GM19452 (cell line): Measurements from ENCODE around the gene ABCB10.
"Not testable (repeated sequence)": the region's sequence is repeated elsewhere in the genome, so short reads cannot be mapped to it uniquely, and the experiment has no call there.

ENCODE experiments used
- ATAC-seq: cut with Tn5 transposase; IDR thresholded peaks from one replicate; pipeline ENCODE4 v1.9.1; 2021; ENCODE audit not compliant: unreplicated experiment

The ABCB10 gene

DNA sequence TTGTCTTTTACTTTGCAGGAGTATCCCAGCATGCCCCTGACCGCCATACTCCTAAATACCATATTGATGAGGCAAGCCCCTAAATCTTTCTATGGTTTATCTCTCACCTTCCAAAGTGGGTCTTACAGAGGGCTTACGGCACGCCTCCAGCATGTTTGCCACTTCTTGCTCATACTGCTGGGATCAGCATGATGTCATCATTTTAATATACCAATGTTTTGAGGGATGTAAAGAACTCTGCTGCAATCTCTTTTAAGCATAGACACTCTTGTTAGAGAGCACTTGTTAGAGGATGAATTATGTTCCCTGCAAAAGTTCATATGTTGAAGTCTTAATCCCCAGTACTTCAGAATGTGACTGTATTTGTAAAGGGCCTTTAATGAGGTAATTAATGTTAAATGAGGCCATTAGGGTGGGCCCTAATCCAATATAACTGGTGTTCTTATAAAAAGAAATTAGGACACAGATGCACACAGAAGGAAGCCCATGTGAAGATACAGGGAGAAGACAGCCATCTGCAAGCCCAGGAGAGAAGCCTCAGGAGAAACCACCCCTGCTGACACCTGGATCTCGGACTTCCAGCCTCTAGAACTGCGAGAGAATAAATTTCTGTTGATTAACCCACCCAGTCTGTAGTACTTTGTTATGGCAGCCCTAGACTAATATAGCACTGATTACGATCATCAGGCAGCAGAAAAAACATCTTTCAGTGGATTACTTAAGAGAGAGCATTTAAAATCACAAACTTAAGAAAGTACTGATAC, 16.4 kb upstream of the ABCB10 start:
- no peak for ATAC-seq

DNA sequence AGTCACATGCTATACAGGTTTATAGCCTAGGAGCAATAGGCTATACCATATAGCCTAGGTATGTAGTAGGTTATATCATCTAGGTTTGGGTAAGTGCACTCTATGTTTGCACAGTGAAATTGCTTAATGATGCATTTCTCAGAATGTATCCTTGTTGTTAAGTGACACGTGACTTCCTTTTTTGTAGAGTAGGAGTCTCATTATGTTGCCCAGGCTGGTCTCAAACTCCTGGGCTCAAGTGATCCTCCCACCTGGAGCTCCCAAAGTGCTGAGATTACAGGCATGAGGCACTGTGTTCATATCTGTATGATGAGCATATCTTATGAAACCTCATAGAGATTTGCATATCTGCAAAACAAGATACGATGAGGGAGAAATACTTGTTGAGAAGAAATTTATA, 13.8 kb upstream of the ABCB10 start:
- ATAC-seq = no peak

DNA sequence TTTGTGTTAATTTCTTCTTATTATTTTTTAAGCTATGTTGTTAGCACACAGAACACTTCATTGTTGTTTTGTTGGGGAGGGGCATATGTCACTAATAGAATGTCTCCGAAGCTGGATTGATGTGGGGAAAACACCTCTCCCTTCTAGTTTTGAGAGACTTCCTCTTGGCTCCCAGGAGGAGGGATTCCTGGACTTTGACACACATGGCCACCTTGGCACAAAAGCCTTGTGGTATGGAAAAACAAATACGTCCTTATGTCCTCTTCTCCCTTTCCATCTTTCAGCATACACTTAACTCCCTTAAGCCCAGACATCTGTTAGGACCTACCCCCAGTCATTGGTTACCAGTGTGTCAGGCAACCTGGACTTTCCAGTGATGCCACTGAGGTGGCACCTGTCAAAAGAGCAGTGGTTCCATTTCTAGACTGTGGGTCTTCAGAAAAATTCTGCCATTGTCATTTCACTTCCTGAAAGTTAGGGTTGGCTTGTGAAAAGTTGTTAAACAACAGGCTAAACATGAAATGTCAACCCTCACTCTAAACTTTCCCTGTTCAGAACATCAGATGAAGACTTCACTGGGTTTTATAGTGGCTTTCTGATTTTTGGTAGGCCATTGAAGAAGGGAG, 12.5 kb upstream of the ABCB10 start:
- no peak for ATAC-seq

DNA sequence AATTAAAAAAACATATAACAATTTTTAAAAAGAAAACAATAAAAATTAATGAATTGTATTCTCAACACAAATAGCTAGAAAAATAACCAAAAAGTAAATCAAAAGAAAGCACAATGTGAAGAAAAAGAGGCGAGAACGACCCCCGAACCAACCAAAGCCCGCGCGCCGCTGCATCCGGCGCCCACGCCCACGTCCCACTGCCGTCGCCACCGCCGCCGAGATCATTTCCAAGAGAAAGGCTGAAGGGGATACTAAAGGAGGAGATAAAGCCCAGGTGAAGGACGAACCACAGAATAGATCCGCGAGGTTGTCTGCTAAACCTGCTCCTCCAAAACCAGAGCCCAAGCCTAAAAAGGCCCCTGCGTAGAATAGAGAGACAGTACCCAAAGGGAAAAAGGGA, 11.8 kb upstream of the ABCB10 start:
- no peak for ATAC-seq

DNA sequence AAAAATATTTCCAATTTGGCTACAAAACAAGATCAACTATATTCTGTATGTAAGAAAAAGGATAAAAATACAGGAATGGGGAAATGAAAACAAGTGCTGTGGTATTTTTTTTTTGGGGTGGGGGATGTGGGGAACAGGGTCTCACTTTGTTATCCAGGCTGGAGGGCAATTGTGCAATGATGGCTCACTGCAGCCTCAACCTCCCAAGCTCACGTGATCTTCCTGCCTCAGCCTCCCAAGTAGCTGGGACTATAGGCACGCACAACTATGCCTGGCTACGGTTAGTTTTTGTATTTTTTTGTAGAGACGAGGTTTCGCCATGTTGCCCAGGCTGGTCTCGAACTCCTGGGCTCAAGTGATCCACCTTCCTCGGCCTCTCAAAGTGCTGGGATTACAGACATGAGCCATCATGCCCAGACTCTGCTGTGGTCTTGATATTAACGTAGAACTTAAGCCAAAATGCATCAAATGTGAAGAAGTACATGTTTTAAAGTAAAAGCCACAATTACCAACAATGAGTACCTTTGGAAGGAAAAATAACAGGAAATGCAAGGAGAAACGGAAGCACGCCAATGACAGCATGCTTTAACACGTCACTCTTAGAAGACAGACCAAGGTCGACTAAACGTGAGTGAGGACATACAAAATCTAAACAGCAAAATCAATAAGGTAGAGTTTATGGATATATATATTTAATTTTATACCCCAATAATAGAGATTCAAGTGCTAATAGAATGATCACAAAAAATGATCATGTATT, 8.8 kb upstream of the ABCB10 start:
- ATAC-seq = no peak

DNA sequence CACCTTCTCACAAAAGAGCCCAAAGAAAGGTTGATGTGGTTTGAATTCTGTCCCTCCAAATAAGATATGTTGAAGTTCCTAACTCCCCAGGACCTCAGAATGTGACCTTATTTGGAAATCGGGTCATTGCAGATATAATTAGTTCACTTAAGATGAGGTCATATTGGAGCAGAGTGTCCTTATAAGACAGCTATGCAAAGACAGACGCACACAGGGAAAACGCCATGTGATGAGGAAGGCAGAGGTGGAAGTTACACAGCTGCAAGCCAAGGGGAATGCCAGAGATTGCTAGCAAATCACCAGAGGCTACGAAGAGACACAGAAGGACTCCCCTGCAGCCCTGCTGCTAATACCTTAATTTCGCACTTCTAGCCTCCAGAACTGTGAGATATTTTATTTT, 5.2 kb upstream of the ABCB10 start:
- ATAC-seq = no peak

DNA sequence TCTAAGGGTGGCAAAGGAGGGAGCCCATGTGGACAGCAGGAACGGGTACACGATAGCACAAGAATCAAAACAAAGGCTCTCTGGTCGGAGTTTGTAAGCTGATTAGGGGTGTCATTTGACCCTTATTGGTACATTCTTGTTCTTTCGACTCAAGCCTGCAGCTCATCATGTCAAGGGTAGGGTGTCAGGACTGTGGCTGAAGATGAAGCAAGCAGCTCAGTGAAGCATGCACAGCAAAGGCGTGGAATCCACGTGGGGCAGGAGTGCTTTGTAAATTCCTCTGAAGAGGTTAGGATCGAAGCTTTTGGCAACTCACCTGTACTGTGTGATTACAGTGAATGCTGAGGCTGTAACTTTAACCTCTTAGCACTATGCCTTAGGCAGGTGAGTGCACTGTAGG, 4.7 kb upstream of the ABCB10 start:
- no peak for ATAC-seq

DNA sequence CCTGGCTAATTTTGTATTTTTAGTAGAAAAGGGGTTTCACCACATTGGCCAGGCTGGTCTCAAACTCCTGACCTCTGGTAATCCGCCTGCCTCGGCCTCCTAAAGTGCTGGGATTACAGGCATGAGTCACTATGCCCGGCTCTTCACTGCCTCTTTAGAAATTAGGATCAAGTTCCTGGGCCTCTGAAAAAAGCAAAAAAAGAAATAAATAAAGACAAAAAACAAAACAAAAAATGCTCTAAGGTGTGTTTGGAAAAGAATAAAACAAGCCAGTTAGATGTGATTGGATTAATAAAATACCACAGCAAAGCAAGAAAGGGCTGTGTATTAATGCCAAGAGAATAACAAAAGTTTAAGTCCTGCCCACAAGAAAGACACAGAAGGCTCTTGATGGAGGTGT, 4.2 kb upstream of the ABCB10 start:
- no peak for ATAC-seq

DNA sequence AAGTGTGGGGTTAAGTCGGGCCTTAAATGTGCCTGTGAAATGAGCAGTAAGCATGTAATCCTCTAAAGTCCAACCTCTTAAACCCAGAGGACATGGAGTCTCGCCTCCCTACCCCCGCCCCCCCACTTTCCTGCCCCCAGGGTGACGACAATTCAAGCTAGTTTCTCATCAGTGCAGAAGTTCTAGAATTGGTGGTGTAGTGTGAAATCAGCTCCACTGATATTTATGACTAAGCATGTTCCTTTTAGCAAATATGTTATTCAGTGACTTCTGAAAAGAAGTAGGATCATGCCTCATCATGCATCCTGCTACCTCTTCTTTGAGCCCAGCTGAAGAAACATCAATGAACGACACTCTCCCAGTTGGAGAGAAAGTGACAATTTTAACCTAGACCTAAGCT, 2.6 kb upstream of the ABCB10 start:
- no peak for ATAC-seq

DNA sequence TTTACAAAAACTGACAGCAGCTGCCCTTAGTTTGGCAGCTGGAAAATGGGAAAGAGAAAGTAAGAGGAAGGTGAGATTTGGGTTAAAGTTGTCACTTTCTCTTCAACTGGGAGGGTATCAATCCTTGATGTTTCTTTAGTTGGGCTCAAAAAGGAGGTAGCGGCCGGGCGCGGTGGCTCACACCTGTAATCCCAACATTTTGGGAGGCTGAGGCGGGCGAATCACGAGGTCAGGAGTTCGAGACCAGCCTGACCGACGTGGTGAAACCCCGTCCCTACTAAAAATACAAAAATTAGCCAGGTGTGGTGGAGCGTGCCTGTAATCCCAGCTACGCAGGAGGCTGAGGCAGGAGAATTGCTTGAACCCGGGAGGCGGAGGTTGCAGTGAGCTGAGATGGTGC, 1.6 kb upstream of the ABCB10 start:
- ATAC-seq = not testable (repeated sequence)

DNA sequence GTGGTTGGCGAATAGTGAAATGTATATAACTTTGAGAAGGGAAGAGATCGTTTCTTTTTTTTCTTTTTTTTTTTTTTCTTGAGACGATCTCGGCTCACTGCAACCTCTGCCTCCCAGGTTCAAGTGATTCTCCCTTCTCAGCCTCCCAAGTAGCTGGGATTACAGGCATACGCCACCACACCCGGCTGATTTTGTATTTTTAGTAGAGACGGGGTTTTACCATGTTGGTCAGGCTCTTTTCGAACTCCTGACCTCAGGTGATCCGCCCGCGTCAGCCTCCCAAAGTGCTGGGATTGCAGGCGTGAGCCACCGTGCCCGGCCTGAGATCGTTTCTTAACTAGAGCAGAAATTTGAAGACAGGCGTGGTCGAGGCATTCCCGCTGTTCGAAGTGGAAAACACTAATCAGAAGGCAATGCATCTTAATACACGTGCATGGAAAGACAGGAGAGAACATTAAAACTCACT, 862 bp upstream of the ABCB10 start:
- not testable (repeated sequence) for ATAC-seq

DNA sequence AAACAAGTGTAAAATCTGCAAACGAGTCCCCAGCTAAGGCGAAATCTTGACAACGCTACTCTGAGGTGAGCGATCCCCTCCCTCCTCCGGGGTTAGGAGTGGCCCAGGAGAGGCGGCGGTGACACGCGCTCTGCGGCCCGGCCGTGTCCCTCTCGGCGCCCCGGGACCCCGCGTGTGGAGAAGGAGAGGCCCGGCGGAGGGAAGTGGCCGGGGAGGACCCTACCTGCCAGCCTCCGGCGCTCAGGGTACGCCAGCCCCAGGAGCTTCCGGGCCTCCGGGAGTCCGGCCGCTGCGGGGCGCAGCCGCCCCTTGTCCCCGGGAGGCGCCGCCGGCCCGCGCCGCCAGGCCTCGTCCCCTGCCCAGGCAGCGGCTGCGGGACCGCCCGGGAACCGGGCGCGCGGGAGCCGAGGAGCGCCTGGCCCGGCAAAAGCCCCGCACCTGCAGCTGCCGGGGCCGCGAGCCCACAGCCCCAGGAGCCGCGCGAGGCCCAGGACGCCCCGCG, 543 bp downstream of the ABCB10 start:
- peak; percentile 29 for ATAC-seq

DNA sequence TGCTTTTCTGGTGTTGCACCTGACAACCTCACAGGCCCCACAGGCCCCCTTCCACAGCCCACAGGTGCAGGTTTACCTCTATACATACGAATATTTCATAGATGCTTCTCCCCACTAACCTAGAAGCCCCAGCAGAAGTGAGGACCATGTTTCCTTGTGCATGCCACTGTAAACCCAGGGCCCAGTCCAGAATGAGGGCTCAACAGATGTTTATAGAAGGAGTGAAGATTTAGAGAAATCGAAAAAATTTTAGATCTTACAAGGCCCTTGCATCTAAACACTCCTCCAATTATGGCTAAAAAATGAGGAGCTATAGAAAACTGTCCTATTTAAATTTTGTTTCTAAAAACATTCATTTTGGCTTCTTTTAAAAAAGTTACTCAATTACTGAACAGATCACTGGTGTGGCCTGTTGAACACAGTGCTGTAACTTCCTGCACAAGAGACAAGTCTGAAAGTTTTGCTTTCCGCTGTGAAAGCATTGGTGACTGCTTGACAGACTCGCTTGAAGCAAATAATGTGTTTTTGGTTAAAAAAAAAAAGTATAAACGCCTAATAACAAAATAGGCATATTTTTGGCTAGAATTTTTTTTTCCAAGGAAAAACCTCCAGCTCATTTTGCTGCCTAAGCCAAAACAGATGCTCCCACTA, 1.2 kb downstream of the ABCB10 start:
- ATAC-seq = no peak

DNA sequence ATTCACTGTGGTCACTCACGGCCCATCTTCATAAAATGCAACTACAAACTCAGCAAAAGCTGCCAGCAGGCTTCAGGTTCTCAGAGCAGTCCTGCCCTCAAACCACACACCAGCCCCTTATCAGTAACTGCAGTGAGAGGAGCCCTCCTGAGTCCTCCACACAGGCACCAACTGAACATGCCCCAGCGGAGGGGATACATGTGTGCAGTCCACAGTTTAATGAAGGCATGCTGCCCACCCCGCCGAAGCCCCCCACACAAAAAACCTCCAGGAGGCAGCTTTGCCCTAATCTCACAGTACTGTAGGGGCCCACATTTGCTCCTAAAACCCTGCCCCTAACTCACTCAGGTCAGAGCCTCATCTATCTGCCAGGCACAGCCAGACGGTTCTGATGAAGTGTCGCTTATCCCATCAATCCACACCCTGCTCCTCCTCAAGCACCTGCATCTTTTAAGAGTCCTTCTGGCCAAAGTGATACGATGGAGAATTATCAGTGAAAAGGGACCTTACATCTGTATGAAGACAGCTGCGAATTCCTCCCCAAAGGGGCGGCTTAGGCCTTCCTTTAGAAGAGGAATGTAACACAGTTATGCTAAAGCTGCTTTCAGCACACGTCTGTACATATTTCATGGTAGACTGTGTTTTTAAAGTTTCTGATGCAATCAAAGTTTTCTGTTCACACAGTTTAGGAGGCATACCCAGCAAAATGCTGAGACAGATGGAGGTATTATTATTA, 3.5 kb downstream of the ABCB10 start:
- ATAC-seq = no peak

DNA sequence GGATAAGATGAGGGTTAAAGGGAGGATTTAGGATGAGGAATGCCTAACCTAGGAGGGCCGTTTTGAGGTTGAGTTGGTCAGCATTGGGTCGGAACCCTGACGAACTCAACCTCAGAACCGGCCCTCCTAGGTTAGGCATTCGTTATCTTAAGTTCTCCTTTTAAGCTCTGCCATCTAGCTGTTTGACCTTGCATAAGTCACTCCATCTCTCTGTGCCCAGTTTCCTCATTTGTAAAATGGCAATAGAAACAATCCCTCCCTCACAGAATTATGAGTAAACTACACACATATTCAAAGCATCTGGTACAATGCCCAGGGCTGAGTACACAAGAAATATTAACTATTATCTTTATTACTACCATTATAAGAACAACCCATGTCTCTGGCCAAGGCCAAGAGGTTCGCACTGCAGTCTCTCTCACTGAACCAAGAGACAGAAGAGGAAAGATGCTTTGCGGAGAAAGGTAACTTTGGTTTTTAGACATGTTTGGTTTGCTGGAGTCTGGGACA, 4.8 kb downstream of the ABCB10 start:
- ATAC-seq = no peak

DNA sequence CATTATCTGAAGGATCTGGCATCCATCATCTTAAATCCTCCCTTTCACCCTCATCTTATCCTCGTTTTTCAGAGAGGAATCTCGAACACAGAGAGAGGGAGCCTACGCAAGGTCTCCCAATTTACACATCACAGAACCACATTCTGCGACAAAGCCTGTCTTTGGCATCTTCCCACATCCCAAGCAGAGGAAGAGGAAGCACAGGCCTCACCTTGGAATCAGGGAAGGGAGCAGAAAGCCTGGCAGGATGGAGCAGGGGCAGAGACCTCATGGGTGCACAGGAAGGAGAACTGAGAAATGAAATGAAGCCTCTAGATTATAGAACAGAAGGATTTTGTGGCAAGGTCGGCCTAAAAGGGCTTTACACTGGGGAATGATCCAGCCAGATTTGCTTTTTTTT, 5.8 kb downstream of the ABCB10 start:
- ATAC-seq = no peak

DNA sequence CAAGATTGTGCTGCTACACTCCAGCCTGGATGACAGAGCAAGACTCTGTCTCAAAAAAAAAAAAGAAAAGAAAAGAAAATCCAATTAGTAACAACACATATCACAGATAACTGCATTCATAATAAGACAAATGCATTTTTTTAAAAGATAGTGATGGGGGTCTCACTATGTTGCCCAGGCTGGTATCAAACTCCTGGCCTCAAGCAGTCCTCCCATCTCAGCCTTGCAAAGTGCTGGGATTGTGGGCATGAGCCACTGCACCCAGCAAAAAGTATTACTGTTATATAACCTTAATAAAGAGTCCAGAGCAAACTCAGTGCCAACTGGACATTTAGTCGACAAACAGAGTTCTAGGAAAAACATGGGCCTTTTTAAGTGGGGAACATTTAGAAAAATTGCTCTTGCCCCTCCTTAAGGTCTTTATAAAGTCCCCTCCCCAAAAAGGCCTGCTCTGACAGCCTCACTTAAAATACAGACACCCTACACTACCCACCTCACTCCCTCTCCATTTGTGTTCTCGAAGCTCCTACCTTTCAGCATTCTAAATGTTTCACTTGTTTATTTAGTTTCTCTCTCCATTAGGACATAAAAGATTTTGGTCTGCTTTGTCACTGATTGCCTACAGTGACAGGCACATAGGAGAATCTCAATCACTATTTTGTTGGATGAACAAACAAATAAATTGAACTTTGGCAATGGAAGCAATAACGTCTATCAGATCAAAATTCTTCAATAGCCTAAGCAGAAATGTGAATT, 7.5 kb downstream of the ABCB10 start:
- no peak for ATAC-seq

DNA sequence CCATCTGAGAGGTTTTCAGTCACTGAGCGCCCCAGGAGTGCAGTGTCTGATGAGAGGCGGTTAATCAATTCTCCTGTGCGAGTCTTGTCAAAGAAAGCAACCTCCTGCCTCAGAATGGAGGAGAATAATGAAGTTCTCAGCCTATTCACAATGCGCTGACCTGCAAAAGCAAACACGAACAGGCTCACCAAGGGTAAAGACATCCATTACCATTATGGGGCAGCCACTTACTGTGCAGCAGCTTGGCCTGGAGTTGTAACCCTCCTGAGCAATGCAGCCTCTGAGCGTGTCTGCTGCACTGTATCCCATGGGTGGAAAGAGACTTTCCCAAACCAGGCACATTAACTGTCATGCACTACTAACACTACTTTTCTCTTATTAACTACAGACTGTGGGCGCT, 11.0 kb downstream of the ABCB10 start:
- ATAC-seq = no peak

DNA sequence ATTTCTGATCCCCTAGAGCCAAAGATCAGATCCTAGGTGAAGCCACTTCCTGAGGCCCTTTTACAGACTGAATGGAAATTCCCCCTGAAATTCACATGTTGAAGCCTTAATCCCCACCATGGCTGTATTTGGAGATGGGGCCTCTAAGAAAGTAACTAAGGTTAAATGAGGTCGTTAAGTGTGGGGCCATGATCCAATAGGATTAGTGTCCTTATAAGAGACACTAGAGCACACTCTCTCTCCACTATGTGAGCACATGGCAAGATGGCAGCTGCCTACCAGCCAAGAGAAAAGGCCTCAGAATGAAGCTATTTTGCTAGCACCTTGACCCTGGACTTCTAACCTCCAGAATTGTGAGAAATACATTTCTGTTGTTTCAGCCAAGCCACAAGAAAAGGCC, 13.9 kb downstream of the ABCB10 start:
- no peak for ATAC-seq
